PC-3 (cell line): ENCODE results near the gene PABPN1.

Source experiments
- EZH2 ChIP-seq: fragments of 300-600 bp; sonication (generic); IDR thresholded peaks from one replicate; pipeline ENCODE4 v1.6.1; 2017; ENCODE audit warnings: antibody characterized with exemption, mild to moderate bottlenecking, low read length; ENCODE audit not compliant: unreplicated experiment
- EZH2phosphoT487 ChIP-seq: fragments of 300-600 bp; sonication (generic); IDR thresholded peaks from 2 replicates; pipeline ENCODE4 v1.6.1; 2018; ENCODE audit warnings: mild to moderate bottlenecking, antibody characterized with exemption, low read length, borderline replicate concordance
- TF ChIP-seq, protein P1 (sequence below): fragments of 300-600 bp; sonication (generic); conservative IDR thresholded peaks from 2 replicates; pipeline ENCODE4 v1.5.1; 2017; ENCODE audit warnings: antibody characterized with exemption, low read depth, mild to moderate bottlenecking, low read length

DNA sequence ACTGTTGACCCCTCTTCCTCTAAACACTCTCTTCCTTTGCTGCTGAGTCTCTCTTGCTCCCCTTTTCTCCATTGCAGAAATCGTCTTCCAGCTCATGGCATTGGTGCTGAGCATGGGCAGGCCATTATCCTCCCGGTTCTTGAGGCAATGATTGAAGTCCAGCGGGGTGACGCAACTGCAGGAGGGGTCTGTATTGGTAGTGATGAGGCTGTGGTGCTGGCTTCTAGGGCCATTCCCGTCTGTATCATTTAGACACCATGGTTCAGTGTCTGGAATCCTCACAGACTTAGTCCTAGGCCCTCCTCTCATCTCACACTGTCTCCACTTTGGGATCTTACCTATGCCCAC, 32.1 kb downstream of the PABPN1 start:
- TF ChIP-seq EZH2phosphoT487 (no peak), EZH2 (no peak)
- TF ChIP-seq, protein P1, sequence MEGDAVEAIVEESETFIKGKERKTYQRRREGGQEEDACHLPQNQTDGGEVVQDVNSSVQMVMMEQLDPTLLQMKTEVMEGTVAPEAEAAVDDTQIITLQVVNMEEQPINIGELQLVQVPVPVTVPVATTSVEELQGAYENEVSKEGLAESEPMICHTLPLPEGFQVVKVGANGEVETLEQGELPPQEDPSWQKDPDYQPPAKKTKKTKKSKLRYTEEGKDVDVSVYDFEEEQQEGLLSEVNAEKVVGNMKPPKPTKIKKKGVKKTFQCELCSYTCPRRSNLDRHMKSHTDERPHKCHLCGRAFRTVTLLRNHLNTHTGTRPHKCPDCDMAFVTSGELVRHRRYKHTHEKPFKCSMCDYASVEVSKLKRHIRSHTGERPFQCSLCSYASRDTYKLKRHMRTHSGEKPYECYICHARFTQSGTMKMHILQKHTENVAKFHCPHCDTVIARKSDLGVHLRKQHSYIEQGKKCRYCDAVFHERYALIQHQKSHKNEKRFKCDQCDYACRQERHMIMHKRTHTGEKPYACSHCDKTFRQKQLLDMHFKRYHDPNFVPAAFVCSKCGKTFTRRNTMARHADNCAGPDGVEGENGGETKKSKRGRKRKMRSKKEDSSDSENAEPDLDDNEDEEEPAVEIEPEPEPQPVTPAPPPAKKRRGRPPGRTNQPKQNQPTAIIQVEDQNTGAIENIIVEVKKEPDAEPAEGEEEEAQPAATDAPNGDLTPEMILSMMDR = no peak
